WI38 (cell line): Measurements from ENCODE around the gene CDKL4.

ENCODE experiments used
- H3K4me3 ChIP-seq: 2 replicates; pipeline ENCODE4 v1.5.1; 2011; ENCODE audit warnings: low read depth, mild to moderate bottlenecking, control low read depth, low read length
- CTCF ChIP-seq: IDR thresholded peaks from 2 replicates; pipeline ENCODE4 v1.5.1; 2012; ENCODE audit warnings: low read depth, mild to moderate bottlenecking, control low read depth, low read length

CDKL4 gene

GRCh38 chr2:39128919-39129391, 114.8 kb downstream of the CDKL4 start:
- TF ChIP-seq CTCF: no peak
- H3K4me3 ChIP-seq: no peak overlapping the region

GRCh38 chr2:39127973-39128372, 115.8 kb downstream of the CDKL4 start:
- H3K4me3 ChIP-seq: no peak overlapping the region
- no peak for TF ChIP-seq CTCF
